H1 (cell line): ENCODE results near the gene SERPINB6. TPM values are rescaled to one million over a fixed set of nuclear protein-coding genes. Genes with fewer than 3 reads are reported as not detected.

ENCODE experiments used
- CTBP2 ChIP-seq: IDR thresholded peaks from 2 replicates; pipeline ENCODE4 v1.7.0; 2011; ENCODE audit warnings: borderline replicate concordance, mild to moderate bottlenecking, moderate library complexity, mixed read lengths, low read length; ENCODE audit not compliant: insufficient read depth, insufficient read length
- GTF2F1 ChIP-seq: IDR thresholded peaks from 2 replicates; pipeline ENCODE4 v1.6.1; 2012; ENCODE audit warnings: low read depth, low read length, improper control_type of control experiment, borderline replicate concordance
- HDAC6 ChIP-seq: IDR thresholded peaks from one replicate; pipeline ENCODE4 v1.7.1; 2012; ENCODE audit warnings: low read depth, mild to moderate bottlenecking, inconsistent platforms, low read length, moderate library complexity
- JUND ChIP-seq: IDR thresholded peaks from 2 replicates; pipeline ENCODE4 v1.6.1; 2011; ENCODE audit warnings: mild to moderate bottlenecking, improper control_type of control experiment, low read length
- RNF2 ChIP-seq: fragments of 200-900, 300-1000 bp; sonication (generic); IDR thresholded peaks from 2 replicates; pipeline ENCODE4 v1.7.1; 2016; ENCODE audit warnings: borderline replicate concordance, low read depth, mild to moderate bottlenecking, antibody characterized with exemption, low read length; ENCODE audit not compliant: poor library complexity, severe bottlenecking; ENCODE audit errors: missing control alignments
- polyA plus RNA-seq, 7 experiments: library from polyadenylated mRNA; depleted of rRNA in 3 of 7; stranded (reverse) in 5 of 7; unstranded in 2 of 7; fragments of >200 nt in 5 of 7; fragments of 200-250 nt in 2 of 7; gene quantifications; 1 replicate in 5 of 7; 2 replicates in 1 of 7; 4 replicates in 1 of 7; pipeline versions ENCODE4 v1.2.1 to v1.2.3, GENCODE V29; 2011 to 2013; ENCODE audit warnings: missing spikeins in 2 of 7, mixed read lengths in 2 of 7
- total RNA-seq: library from RNA; stranded (reverse); fragmentation: NEBNext Ultra II Directional; extraction: Animal tissue kit (Norgen Biotek cat#: 25700); gene quantifications from 2 replicates; pipeline ENCODE4 v1.2.1, GENCODE V29; 2021
- TF ChIP-seq, protein P1 (sequence below): IDR thresholded peaks from 2 replicates; pipeline ENCODE4 v1.6.1; 2011; ENCODE audit warnings: low read length, improper control_type of control experiment
- TF ChIP-seq, protein P2 (sequence below): IDR thresholded peaks from 2 replicates; pipeline ENCODE4 v1.6.1; 2012; ENCODE audit warnings: low read length, inconsistent platforms

SERPINB6 gene
- total and polyA plus RNA-seq, 2 of the 8 experiments (the other 6 are each of a cell fraction or from before 2014, with no cell fraction given): 27.2 to 29.4 TPM

DNA sequence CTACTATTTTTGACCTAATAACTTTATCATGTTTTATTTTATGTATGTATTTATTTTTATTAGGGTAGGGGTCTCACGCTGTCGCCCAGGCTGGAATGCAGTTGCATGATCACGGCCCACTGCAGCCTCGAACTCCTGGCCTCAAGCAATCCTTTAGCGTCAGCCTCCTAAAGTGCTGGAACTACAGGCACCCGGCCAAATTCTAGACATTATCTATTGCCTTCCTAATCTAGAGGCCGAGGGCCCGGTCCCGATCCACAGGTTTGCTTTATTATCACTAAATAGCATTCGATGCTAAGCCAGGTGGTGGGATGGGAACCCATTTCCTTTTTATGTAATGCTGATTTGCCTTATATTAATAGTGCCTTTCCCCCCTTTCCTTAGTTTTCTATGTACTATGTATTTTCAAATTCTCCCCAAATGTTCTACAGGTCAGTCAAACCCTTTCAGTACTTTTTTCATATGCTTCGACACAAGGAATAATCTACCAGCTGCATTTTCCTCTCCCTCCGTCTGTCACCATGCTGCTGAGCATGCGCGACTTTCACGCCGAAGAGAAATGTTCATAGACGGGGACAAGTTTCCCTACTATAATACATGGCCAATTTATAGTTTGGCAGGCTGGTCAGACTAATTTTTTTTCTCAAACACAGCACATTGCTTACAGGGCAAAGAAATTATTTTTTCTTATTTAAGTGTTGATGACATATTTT is 6.4 kb downstream of the SERPINB6 start (continued):
- TF ChIP-seq, protein P1, sequence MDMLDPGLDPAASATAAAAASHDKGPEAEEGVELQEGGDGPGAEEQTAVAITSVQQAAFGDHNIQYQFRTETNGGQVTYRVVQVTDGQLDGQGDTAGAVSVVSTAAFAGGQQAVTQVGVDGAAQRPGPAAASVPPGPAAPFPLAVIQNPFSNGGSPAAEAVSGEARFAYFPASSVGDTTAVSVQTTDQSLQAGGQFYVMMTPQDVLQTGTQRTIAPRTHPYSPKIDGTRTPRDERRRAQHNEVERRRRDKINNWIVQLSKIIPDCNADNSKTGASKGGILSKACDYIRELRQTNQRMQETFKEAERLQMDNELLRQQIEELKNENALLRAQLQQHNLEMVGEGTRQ: no peak
- TF ChIP-seq GTF2F1 (no peak), RNF2 (no peak), CTBP2 (no peak), JUND (no peak), HDAC6 (no peak)
- TF ChIP-seq, protein P2, sequence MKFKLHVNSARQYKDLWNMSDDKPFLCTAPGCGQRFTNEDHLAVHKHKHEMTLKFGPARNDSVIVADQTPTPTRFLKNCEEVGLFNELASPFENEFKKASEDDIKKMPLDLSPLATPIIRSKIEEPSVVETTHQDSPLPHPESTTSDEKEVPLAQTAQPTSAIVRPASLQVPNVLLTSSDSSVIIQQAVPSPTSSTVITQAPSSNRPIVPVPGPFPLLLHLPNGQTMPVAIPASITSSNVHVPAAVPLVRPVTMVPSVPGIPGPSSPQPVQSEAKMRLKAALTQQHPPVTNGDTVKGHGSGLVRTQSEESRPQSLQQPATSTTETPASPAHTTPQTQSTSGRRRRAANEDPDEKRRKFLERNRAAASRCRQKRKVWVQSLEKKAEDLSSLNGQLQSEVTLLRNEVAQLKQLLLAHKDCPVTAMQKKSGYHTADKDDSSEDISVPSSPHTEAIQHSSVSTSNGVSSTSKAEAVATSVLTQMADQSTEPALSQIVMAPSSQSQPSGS: no peak
- TF ChIP-seq, all 59 proteins: peak for 0
